T-helper 1 cell treated with Interleukin-12 subunit alpha and Interleukin-12 subunit beta and Interleukin-4 antibody, amounts not matched to agents 30 μg/mL and 1 μg/mL, for 36 hours (primary cell): Measurements from ENCODE around the gene CCDC69.

Experiments
- H3K27ac Mint-ChIP-seq: one replicate; pipeline ENCODE4 v1.8.0; 2021; ENCODE audit warnings: mild to moderate bottlenecking, mixed read lengths
- H3K27me3 Mint-ChIP-seq: one replicate; pipeline ENCODE4 v1.8.0; 2021; ENCODE audit warnings: low read depth, mixed read lengths
- H3K36me3 Mint-ChIP-seq: one replicate; pipeline ENCODE4 v1.8.0; 2021; ENCODE audit warnings: low read depth, mixed read lengths
- H3K4me1 Mint-ChIP-seq: one replicate; pipeline ENCODE4 v1.8.0; 2021; ENCODE audit warnings: low read depth, mixed read lengths
- H3K4me3 Mint-ChIP-seq: one replicate; pipeline ENCODE4 v1.8.0; 2021; ENCODE audit warnings: mild to moderate bottlenecking, moderate library complexity, mixed read lengths
- H3K9me3 Mint-ChIP-seq: one replicate; pipeline ENCODE4 v1.8.0; 2021; ENCODE audit warnings: mixed read lengths

CCDC69 gene

DNA sequence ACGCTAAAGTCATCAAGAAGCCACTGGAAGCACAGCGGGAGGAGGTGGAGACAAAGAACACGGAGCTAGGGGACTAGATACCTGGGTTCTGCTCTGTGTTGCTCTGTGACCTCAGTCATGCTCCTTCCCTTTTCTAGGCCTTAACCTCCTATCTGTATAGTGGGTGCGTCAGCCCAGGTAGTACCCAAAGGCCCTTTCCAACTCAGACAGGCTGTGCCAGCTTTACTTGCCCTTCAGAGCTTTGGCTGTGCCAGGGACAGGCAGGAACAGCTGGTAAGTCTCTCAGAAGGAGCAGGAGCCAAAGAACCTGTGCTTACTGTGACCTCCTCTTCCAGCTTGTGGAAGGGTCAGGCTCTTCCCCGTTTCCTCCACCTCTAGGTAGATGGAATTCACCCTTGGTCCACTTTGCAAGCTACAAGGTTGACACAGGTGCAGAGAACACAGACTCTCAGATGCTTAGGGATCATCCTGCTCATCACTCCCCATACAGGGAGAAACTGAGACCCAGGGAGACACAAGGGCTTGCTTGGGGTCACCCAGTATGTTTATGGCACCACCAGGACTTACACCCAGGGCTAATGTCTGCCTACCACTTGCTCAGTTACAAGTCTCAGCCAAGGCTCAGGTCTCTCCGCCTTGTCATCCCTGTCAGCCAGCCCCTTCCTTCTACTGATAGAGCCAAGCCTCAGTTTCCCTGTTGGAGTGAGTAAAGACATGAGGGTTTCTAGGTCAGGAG, 1.7 kb downstream of the CCDC69 start:
- no peaks in the 10 kb centered on the region for H3K27me3 Mint-ChIP-seq
- H3K4me1 Mint-ChIP-seq = peaks cover 61% of the 10 kb centered on the region
- H3K9me3 Mint-ChIP-seq = no peaks in the 10 kb centered on the region
- H3K4me3 Mint-ChIP-seq = peak overlapping the region; percentile 85
- H3K36me3 Mint-ChIP-seq = peaks cover 45% of the 10 kb centered on the region
- peak overlapping the region; percentile 88 for H3K27ac Mint-ChIP-seq

DNA sequence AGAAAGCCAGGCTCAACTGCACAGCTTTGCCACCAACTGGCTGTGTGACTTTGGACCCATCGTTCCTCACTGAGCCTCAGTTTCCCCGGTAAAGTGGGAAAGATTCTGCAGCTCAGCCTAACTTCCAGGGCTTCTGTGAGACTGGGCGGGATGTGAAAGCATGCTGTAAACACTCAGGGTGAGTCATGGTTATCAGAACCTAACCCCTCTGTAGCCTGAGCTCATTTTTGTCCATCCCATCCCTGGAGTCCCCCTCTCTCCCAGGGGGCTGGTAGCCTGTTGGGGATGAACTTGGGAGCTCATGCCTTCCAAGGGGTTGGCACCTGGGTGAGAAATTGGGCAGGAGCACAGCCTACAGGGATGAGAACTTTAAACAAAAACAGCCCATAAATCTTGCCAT, 2.3 kb downstream of the CCDC69 start:
- H3K4me3 Mint-ChIP-seq = peak overlapping the region; percentile 85
- no peaks in the 10 kb centered on the region for H3K27me3 Mint-ChIP-seq
- H3K27ac Mint-ChIP-seq = peak overlapping the region; percentile 88
- peaks cover 48% of the 10 kb centered on the region for H3K36me3 Mint-ChIP-seq
- H3K4me1 Mint-ChIP-seq = peaks cover 64% of the 10 kb centered on the region
- no peaks in the 10 kb centered on the region for H3K9me3 Mint-ChIP-seq

DNA sequence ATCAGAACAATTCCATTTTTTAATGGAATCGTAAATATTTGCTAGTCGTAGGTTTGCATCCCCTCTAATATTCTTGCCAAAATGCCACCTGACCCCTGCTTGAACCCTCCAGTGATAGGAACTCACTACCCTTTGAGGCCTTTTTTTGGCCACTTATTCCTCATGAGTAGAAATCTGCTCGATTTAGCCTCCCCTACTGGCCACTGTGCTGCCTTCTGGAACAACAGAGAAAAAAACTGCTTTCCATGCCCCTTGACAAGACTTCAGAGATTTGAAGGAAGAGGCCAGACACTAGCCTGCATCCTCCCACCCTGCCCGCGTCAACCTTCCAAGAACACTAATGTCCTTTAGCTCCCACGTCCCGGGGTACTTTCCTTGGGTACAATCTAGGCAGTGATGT, 4.1 kb downstream of the CCDC69 start:
- peaks cover 57% of the 10 kb centered on the region for H3K36me3 Mint-ChIP-seq
- H3K9me3 Mint-ChIP-seq = no peaks in the 10 kb centered on the region
- peaks cover 72% of the 10 kb centered on the region for H3K4me1 Mint-ChIP-seq
- peak overlapping the region; percentile 23 for H3K27ac Mint-ChIP-seq
- no peaks in the 10 kb centered on the region for H3K27me3 Mint-ChIP-seq
- H3K4me3 Mint-ChIP-seq = no peak overlapping the region

DNA sequence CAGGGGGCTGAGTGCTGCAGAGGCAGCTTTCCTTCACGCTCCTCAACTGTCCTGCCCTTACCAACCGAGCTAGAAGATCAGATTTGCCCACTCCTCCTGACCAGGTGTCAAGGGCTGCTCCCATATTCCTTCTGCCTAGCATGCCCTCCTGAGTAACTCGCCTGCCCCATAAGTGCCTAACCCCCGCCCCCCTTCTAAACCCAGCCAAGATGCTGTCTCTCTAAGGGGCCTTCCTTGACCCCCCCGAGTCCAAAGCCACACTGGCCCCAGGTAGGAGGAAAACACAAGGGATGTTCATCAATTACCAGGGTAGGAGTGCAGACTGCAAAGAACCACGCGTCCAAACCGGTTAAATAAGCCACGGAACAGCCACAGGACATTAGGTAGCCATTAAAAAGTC, 4.8 kb downstream of the CCDC69 start:
- Mint-ChIP-seq H3K27me3 (no peaks in the 10 kb centered on the region), H3K4me3 (no peak overlapping the region)

DNA sequence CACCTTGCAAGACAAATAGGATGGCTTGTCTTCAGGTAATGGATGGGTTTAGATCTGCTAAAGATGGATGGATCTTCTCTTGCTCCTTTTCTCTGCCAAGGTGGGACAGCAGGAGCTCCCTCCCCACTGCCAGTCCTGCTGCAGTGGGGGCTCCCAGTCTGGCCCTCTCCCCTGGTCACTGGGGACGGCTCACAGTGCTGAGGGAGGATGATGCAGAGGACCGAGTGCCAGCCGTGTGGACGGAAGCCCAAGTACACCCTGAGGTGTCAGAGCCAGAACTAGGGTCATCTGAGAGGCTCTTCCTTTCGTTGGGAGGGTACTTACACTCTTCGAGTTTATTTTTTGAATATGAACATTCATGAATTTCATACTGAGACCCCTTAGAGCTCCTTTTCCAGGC, 5.7 kb downstream of the CCDC69 start:
- Mint-ChIP-seq H3K4me3 (peak overlapping the region; percentile 52), H3K4me1 (peaks cover 72% of the 10 kb centered on the region), H3K27me3 (no peaks in the 10 kb centered on the region), H3K27ac (no peak overlapping the region), H3K9me3 (no peaks in the 10 kb centered on the region), H3K36me3 (peaks cover 69% of the 10 kb centered on the region)

More for the DNA sequence above, 4.8 kb downstream of the CCDC69 start:
- Mint-ChIP-seq H3K9me3 (no peaks in the 10 kb centered on the region), H3K36me3 (peaks cover 63% of the 10 kb centered on the region), H3K27ac (no peak overlapping the region), H3K4me1 (peaks cover 73% of the 10 kb centered on the region)

DNA sequence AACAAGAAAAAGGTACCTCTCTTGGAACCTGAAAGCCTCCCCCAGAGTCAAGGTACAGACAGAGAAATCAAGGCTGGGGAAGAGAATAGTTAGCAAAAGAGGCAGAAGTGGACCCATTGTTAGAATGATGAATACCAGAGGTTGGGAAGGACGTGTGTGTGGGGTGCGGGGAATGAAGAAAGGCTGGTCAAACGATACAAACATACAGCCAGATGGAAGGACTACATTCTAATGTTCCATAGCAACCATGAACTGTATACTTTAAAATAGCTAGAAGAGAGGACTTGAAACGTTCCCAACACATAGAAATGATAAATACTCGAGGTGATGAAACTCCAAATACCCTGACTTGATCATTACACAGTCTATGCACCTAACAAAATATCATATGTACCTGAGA, 7.1 kb downstream of the CCDC69 start:
- Mint-ChIP-seq H3K36me3 (peaks cover 75% of the 10 kb centered on the region), H3K4me3 (peak overlapping the region; percentile 49), H3K4me1 (peaks cover 70% of the 10 kb centered on the region), H3K9me3 (no peaks in the 10 kb centered on the region), H3K27ac (no peak overlapping the region), H3K27me3 (no peaks in the 10 kb centered on the region)

DNA sequence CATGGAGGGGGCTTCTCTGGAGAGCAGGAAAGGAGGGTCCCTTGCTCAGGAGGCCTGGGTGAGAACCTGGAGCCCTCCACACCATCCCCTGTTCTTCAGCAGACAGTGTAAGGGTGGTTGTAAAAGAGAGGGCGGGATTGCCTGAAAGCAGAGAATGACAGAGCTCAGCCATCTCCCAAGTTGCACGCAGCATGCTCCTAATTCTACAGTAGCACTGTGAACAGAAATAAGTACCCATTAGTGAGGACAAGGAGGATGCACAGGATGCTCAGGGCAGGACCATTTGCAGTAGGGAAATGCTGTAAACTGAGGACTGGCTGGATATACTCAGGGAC, 8.4 kb downstream of the CCDC69 start:
- Mint-ChIP-seq H3K4me3 (peak overlapping the region; percentile 93), H3K36me3 (peaks cover 68% of the 10 kb centered on the region), H3K4me1 (peaks cover 69% of the 10 kb centered on the region), H3K27me3 (no peaks in the 10 kb centered on the region), H3K27ac (peak overlapping the region; percentile 84), H3K9me3 (no peaks in the 10 kb centered on the region)

DNA sequence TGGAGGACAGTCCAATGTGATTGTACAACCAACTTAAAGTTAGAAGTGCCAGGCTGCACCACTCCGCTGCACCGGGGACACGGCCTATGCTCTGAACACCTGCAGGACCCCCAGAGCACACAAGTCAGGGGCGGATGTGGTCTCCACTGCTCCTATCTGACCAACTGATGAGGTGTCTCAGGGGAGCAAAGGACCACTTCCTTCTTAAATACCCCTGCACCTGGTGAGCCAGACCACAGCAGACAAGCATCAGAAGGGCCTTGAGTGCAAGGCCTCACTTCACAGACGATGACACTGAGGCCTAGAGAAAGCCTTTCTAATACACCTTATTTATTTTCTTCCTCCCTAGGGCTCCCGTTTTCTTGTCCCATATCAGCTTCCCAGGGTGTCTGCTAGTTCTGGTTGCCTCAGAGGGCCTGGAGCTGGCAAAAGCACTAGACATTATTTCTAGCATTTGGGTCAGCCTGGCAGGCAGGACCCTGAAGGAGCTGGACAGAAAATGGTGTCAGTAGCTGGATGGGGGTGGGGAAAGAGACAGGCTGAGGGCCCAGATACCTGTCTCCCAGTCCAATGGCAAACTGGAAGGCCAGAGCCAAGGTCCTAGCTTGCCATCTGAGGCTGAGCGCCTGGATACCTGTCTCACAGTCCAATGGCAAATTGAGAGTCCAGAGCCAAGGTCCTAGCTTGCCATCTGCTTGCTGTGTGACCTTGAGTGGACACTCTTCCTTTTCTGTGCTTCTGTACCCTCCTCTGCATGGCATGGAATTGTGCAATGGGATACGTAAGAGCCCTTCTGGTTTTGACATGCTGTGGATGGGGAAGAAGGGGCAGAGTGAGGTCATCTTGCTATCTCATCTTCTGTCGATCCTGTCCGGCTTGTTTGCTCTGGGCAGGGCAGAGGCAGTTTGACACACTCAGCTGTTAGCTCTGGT, 9.0 kb downstream of the CCDC69 start:
- no peaks in the 10 kb centered on the region for H3K27me3 Mint-ChIP-seq
- H3K36me3 Mint-ChIP-seq = peaks cover 62% of the 10 kb centered on the region
- peak overlapping the region; percentile 93 for H3K4me3 Mint-ChIP-seq
- H3K9me3 Mint-ChIP-seq = no peaks in the 10 kb centered on the region
- H3K27ac Mint-ChIP-seq = peak overlapping the region; percentile 97
- peaks cover 64% of the 10 kb centered on the region for H3K4me1 Mint-ChIP-seq

DNA sequence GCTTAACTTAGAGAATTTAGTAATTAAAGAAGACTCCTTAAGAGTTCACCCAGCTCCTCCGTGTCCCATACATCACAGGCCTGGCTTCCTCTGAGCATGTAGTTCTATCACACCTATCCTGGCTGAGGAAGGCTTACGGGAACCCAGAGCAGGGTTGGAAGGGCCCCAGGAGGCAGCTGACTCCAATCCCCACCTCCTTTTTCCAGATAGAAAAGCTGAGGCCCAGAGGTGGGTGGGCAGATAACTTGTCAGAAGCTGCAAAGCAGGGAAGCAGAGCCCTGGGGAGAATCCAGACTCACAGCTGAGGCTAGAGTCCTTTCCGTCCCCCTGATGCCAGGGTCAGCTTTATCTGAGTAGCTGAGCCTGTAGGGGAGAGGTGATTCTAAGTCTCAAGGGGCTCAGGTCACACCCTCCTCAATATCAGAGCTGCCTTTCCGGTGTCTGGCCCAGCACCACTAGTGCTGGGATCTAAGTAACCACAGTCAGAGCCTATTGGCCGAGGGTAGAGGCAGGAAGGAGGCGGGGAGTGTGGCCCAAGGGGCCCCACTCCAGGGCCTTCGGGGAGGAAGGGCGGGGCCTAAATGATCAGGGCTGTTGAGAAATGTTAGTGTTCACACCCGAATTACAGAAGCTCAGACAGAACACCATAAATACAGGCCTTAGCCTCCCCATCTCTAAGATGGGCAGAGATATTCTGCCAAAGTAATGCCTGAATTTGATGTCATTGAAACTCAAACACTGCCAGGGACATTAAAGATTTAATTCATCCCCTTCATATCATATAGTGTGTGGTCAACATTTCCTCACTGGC, 9.9 kb downstream of the CCDC69 start:
- peaks cover 65% of the 10 kb centered on the region for H3K4me1 Mint-ChIP-seq
- no peaks in the 10 kb centered on the region for H3K27me3 Mint-ChIP-seq
- peak overlapping the region; percentile 93 for H3K4me3 Mint-ChIP-seq
- peaks cover 55% of the 10 kb centered on the region for H3K36me3 Mint-ChIP-seq
- peak overlapping the region; percentile 97 for H3K27ac Mint-ChIP-seq
- no peaks in the 10 kb centered on the region for H3K9me3 Mint-ChIP-seq

DNA sequence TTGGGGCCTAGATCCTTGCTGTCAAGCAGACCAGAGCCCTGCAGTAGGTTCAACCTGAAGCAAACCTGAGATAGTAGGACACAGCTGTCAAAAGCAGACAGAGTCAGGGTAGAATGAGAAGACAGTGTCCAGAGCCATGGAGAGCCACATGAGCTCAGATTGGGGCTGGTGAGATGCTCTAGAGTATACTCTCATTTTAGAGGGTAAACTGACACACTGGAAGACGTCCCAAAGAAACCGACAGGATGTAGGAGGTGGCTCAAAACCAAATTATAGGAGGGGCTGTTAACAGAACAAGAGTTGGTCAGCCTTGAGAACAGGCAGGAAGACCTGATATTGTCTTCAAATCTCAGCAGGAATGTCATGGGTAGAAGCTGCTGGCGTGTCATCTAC, 11.5 kb downstream of the CCDC69 start:
- Mint-ChIP-seq H3K4me3 (peak overlapping the region; percentile 96), H3K4me1 (peaks cover 62% of the 10 kb centered on the region), H3K27me3 (no peaks in the 10 kb centered on the region), H3K36me3 (peaks cover 47% of the 10 kb centered on the region), H3K9me3 (no peaks in the 10 kb centered on the region), H3K27ac (peak overlapping the region; percentile 94)

DNA sequence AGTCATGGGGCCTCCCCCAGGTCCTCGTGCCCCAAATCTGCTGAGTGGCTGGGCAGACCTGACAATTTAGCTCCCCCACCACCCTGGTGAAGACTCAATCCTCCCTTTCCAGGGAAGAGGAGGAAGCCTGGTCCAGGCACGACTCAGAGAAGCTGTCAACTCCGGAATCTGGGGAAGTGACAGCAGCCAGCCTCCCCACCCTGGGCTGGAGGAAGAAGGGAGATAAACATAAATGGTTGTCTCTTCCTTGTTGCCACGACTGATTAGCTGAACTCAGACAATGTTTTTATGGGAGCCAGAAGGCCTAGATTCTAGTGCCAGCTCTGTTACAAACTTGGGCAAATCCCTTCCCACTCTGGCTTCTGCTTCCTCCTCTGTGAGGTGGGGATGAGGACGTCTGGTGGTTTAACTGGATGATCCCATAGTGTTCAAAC, 15.4 kb downstream of the CCDC69 start:
- H3K4me3 Mint-ChIP-seq = no peak overlapping the region
- no peaks in the 10 kb centered on the region for H3K9me3 Mint-ChIP-seq
- peak overlapping the region; percentile 72 for H3K27ac Mint-ChIP-seq
- peaks cover 25% of the 10 kb centered on the region for H3K36me3 Mint-ChIP-seq
- no peaks in the 10 kb centered on the region for H3K27me3 Mint-ChIP-seq
- H3K4me1 Mint-ChIP-seq = peaks cover 49% of the 10 kb centered on the region

DNA sequence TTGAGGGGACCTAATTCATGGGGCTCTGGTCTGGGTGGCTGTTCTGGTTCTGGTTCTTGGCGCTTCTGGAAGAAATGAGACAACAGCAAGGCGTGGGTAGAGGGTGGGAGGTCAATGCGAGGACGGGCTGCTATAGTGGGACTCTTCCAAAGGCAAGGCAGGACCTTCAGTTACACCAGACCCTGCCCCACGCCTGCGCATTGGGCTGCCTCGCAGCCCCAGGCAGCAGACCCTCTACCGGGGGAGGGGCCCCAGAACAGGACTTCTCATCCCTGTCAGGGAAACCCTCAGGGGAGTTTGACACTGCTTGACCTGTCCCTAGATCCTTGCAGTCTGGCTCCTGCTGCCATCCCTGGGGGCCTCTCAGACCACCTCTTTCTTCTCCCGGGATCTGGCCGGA, 18.5 kb downstream of the CCDC69 start:
- Mint-ChIP-seq H3K36me3 (peaks cover 26% of the 10 kb centered on the region), H3K27me3 (no peaks in the 10 kb centered on the region), H3K27ac (no peak overlapping the region)

DNA sequence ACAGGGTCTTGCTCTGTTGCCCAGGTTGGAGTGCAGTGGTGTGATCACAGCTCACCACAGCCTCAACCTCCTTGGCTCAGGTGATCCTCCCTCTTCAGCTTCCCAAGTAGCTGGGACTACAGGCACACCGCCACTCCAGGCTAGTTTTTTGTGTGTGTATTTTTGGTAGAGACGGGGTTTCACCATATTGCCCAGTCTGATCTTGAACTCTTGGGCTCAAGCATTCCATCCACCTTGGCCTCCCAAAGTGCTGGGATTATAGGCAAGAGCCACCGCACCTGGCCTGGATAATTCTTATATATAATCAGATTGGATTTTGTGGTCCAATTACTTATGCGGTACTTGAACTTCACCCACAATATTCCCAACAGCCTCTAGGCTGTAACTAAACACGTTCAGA, 19.8 kb downstream of the CCDC69 start:
- H3K9me3 Mint-ChIP-seq = no peaks in the 10 kb centered on the region
- no peak overlapping the region for H3K27ac Mint-ChIP-seq
- H3K36me3 Mint-ChIP-seq = peaks cover 34% of the 10 kb centered on the region
- H3K4me1 Mint-ChIP-seq = peaks cover 39% of the 10 kb centered on the region
- H3K27me3 Mint-ChIP-seq = no peaks in the 10 kb centered on the region
- no peak overlapping the region for H3K4me3 Mint-ChIP-seq

More for the DNA sequence above, 18.5 kb downstream of the CCDC69 start:
- H3K4me3 Mint-ChIP-seq = no peak overlapping the region
- peaks cover 48% of the 10 kb centered on the region for H3K4me1 Mint-ChIP-seq
- no peaks in the 10 kb centered on the region for H3K9me3 Mint-ChIP-seq

DNA sequence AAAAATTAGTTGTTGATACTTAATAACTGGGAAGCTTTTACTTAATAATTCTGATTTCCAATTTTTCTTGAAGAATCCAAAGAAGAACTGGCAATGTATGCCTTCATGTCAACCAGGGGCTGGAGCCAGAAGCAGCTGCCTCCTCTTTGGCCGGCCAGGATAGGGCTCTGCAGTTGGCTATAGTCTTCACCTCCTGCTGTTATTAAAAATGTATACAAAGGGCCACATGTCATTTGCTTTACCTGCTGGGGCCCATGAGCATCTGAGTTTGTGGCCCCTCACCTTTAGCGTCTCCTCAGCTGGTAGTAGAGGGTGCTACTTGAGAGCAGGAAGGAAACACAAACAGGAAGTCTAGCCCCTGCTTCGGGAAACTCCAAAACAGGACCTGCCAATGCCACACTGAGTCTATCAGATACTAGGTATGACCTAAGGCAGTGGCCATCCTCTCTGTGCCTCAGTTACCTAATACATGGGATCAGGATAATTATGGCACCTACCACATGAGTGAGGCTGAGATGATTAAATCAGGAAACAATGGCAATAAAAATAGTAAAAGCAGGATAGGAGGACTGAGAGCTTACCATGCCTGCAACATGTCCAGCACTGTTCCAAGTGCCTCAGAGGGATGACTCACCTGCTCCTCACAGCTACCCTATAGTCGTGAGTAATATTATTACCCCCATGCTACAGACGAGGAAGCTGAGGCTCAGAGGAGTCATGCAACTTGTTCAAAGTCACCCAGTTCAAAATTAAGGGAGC, 21.3 kb downstream of the CCDC69 start:
- Mint-ChIP-seq H3K27ac (peak overlapping the region; percentile 81), H3K9me3 (no peaks in the 10 kb centered on the region), H3K4me1 (peaks cover 28% of the 10 kb centered on the region), H3K4me3 (peak overlapping the region; percentile 36), H3K36me3 (peaks cover 41% of the 10 kb centered on the region), H3K27me3 (no peaks in the 10 kb centered on the region)
